Measurements from ENCODE around the gene C16orf74.

- TF ChIP-seq CTCF (IDR thresholded peaks at IDR 0.05): no peak
- TF ChIP-seq POLR2A (IDR thresholded peaks at IDR 0.05): no peak
Observed at GRCh38 chr16:85668676-85669424, 82.0 kb downstream of the C16orf74 start.
